K562 (cell line): ENCODE data around the gene KLHL22. TPM values are rescaled to one million over a fixed set of nuclear protein-coding genes. Genes with fewer than 3 reads are reported as not detected.

Source experiments
- CEBPG ChIP-seq, 3 experiments: fragments of 200-800 bp in 1 of 3; sonication (Bioruptor generic) in 1 of 3; sonication (generic) in 1 of 3; formaldehyde crosslinking in 1 of 3; IDR thresholded peaks in 2 of 3; conservative IDR thresholded peaks in 1 of 3; 2 replicates each; pipeline versions ENCODE4 v1.6.1 to v1.8.0; 2016 to 2022; ENCODE audit warnings: missing compliant biosample characterization in 2 of 3, missing genetic modification characterization in 2 of 3, mild to moderate bottlenecking in 1 of 3, missing genetic modification reagents in 1 of 3
- E2F5 ChIP-seq: sonication (generic); formaldehyde crosslinking; IDR thresholded peaks from 2 replicates; pipeline ENCODE4 v1.8.0; 2022; ENCODE audit warnings: mild to moderate bottlenecking, missing genetic modification reagents
- FOXP1 ChIP-seq: sonication (generic); formaldehyde crosslinking; IDR thresholded peaks from 2 replicates; pipeline ENCODE4 v1.8.0; 2022; ENCODE audit warnings: mild to moderate bottlenecking, missing genetic modification reagents
- GTF2A2 ChIP-seq: IDR thresholded peaks from 2 replicates; pipeline ENCODE4 v1.6.1; 2016; ENCODE audit warnings: mild to moderate bottlenecking, missing genetic modification characterization, missing compliant biosample characterization
- HSF4 ChIP-seq: fragments of 250-450 bp; sonication (Bioruptor Pico); IDR thresholded peaks from 2 replicates; pipeline ENCODE4 v2.1.2; 2022; ENCODE audit warnings: mild to moderate bottlenecking, moderate library complexity, borderline replicate concordance
- MED1 ChIP-seq: sonication (generic); formaldehyde crosslinking; IDR thresholded peaks from 2 replicates; pipeline ENCODE4 v1.8.1; 2023; ENCODE audit warnings: missing genetic modification reagents, borderline replicate concordance
- NR2C2 ChIP-seq, 2 experiments: fragments of 200-800 bp in 1 of 2; sonication (Bioruptor generic) in 1 of 2; sonication (generic) in 1 of 2; formaldehyde crosslinking in 1 of 2; IDR thresholded peaks; 2 replicates each; pipeline versions ENCODE4 v1.6.1 to v1.8.0; 2016 to 2022; ENCODE audit warnings: mild to moderate bottlenecking in 1 of 2, missing compliant biosample characterization in 1 of 2, missing genetic modification characterization in 1 of 2, missing genetic modification reagents in 1 of 2
- PURB ChIP-seq: sonication (generic); formaldehyde crosslinking; IDR thresholded peaks from 2 replicates; pipeline ENCODE4 v1.9.0; 2021; ENCODE audit warnings: low read depth, mild to moderate bottlenecking, missing genetic modification reagents
- SIX5 ChIP-seq, 2 experiments: IDR thresholded peaks; 2 replicates each; pipeline ENCODE4 v1.6.1; 2011; ENCODE audit warnings: low read length in 2 of 2, borderline replicate concordance in 1 of 2, low read depth in 1 of 2, mild to moderate bottlenecking in 1 of 2, moderate library complexity in 1 of 2; ENCODE audit not compliant: insufficient read depth in 1 of 2
- SP1 ChIP-seq: sonication (generic); formaldehyde crosslinking; IDR thresholded peaks from 2 replicates; pipeline ENCODE4 v1.8.1; 2022; ENCODE audit warnings: mild to moderate bottlenecking, missing genetic modification reagents
- SRF ChIP-seq, 2 experiments: fragments of 250-450, 450-650 bp in 1 of 2; sonication (Bioruptor Pico) in 1 of 2; sonication (generic) in 1 of 2; formaldehyde crosslinking; IDR thresholded peaks; 2 replicates each; pipeline versions ENCODE4 v1.5.0 to v1.5.1; 2020 to 2022; ENCODE audit warnings: mild to moderate bottlenecking in 1 of 2, missing genetic modification reagents in 1 of 2
- TBL1XR1 ChIP-seq, 2 experiments: IDR thresholded peaks; 2 replicates each; pipeline ENCODE4 v1.6.1; 2012; ENCODE audit warnings: improper control_type of control experiment in 2 of 2, low read length in 2 of 2, mild to moderate bottlenecking in 1 of 2
- USF2 ChIP-seq: sonication (generic); formaldehyde crosslinking; IDR thresholded peaks from 2 replicates; pipeline ENCODE4 v1.5.0; 2020; ENCODE audit warnings: missing genetic modification reagents
- XRCC5 ChIP-seq: fragments of 200-400 bp; formaldehyde crosslinking; IDR thresholded peaks from 2 replicates; pipeline ENCODE4 v1.6.1; 2017; ENCODE audit warnings: low read depth, mild to moderate bottlenecking, low read length
- ZBTB17 ChIP-seq: fragments of 450-650 bp; formaldehyde crosslinking; IDR thresholded peaks from 2 replicates; pipeline ENCODE4 v1.4.0; 2020; ENCODE audit warnings: mild to moderate bottlenecking
- ZBTB7A ChIP-seq: IDR thresholded peaks from 2 replicates; pipeline ENCODE4 v1.6.1; 2011; ENCODE audit warnings: low read depth, mild to moderate bottlenecking, low read length, moderate library complexity, borderline replicate concordance; ENCODE audit not compliant: control insufficient read depth
- ZC3H4 ChIP-seq: sonication (generic); formaldehyde crosslinking; IDR thresholded peaks from 2 replicates; pipeline ENCODE4 v1.9.0; 2021; ENCODE audit warnings: missing genetic modification reagents, borderline replicate concordance
- ZFP91 ChIP-seq: sonication (generic); formaldehyde crosslinking; IDR thresholded peaks from 2 replicates; pipeline ENCODE4 v1.8.0; 2022; ENCODE audit warnings: mild to moderate bottlenecking, missing genetic modification reagents
- ZNF146 ChIP-seq: IDR thresholded peaks from one replicate; pipeline ENCODE4 v1.6.1; 2018; ENCODE audit warnings: missing compliant biosample characterization; ENCODE audit not compliant: unreplicated experiment
- ZNF217 ChIP-seq: sonication (generic); formaldehyde crosslinking; IDR thresholded peaks from 2 replicates; pipeline ENCODE4 v1.8.0; 2022; ENCODE audit warnings: mild to moderate bottlenecking, missing genetic modification reagents
- ZNF431 ChIP-seq: sonication (generic); formaldehyde crosslinking; IDR thresholded peaks from 2 replicates; pipeline ENCODE4 v1.8.0; 2022; ENCODE audit warnings: mild to moderate bottlenecking, missing genetic modification reagents
- ZNF780A ChIP-seq: fragments of 250-450 bp; sonication (Bioruptor Pico); IDR thresholded peaks from 2 replicates; pipeline ENCODE4 v1.5.0; 2021; ENCODE audit warnings: mild to moderate bottlenecking
- polyA plus RNA-seq, 8 experiments: library from polyadenylated mRNA; depleted of rRNA in 4 of 8; stranded (reverse) in 5 of 8; unstranded in 3 of 8; fragments of >200 nt; fragmentation: Nextera tagmentation in 2 of 8; fragmentation: Illumina TruSeq in 1 of 8; extraction: Ambion mirVana in 2 of 8; extraction: Trizol in 1 of 8; gene quantifications; 2 replicates each; pipeline versions ENCODE4 v1.2.1 to v1.2.3, GENCODE V29; 2011 to 2014; ENCODE audit warnings: inconsistent platforms in 1 of 8, missing spikeins in 1 of 8
- total RNA-seq, 7 experiments: library from RNA; depleted of rRNA in 6 of 7; stranded (reverse); fragments of >200 nt in 6 of 7; fragmentation: Illumina TruSeq in 2 of 7; extraction: Trizol in 2 of 7; gene quantifications; 2 replicates each; pipeline versions ENCODE4 v1.2.1 to v1.2.3, GENCODE V29; 2011 to 2021; ENCODE audit warnings: low replicate concordance in 1 of 7

KLHL22 gene
- total and polyA plus RNA-seq, 9 of the 15 experiments (the other 6 are each of a cell fraction or from before 2014, with no cell fraction given), result 1.3 to 25.6 (median 15.2) TPM

GRCh38 chr22:20464912-20465758 is 30.5 kb downstream of the KLHL22 start (continued):
- TF ChIP-seq ZNF780A (CRISPR knock-in tag), result no peak
- TF ChIP-seq SRF (CRISPR knock-in tag; IDR thresholded peaks at IDR 0.05), result peak in 1 of 2 experiments; percentile 31; a peak in 1 of 4 replicates
- TF ChIP-seq GTF2A2 (tag), result no peak
- no peak for TF ChIP-seq HSF4 (CRISPR knock-in tag)
- peak in 1 of 2 experiments; percentile 21; a peak in 1 of 4 replicates for TF ChIP-seq SIX5 (IDR thresholded peaks at IDR 0.05; ENCODE audit: borderline replicate concordance in 1 of 2, insufficient read depth in 1 of 2, low read depth in 1 of 2, low read length in 2 of 2)
- TF ChIP-seq PURB, result 0 out of 2 replicates have a peak, but pooled peaks have one; percentile 24
- 0 out of 2 replicates have a peak, but pooled peaks have one; percentile 17 for TF ChIP-seq CEBPG (CRISPR knock-in tag; IDR thresholded peaks at IDR 0.05)
- no peak for TF ChIP-seq CEBPG (tag; conservative IDR thresholded peaks at IDR 0.05 in 1 of 2, IDR thresholded peaks at IDR 0.05 in 1 of 2)
- peak; percentile 71; the same call in 1 of the 2 replicates for TF ChIP-seq MED1 (CRISPR knock-in tag)
- peak in 1 of 2 experiments; percentile 1; a peak in 1 of 4 replicates for TF ChIP-seq TBL1XR1 (IDR thresholded peaks at IDR 0.05; ENCODE audit: low read length in 2 of 2)
- TF ChIP-seq FOXP1, result peak; percentile 0; the same call in 1 of the 2 replicates
- TF ChIP-seq ZNF431, result peak; percentile 64; the same call in 1 of the 2 replicates
- peak; percentile 43; the same call in 1 of the 2 replicates for TF ChIP-seq ZBTB7A
- peak; percentile 88 for TF ChIP-seq E2F5 (CRISPR knock-in tag)
- 0 out of 2 replicates have a peak, but pooled peaks have one; percentile 53 for TF ChIP-seq ZC3H4 (CRISPR knock-in tag)
- no peak for TF ChIP-seq USF2
- TF ChIP-seq ZFP91 (CRISPR knock-in tag), result 0 out of 2 replicates have a peak, but pooled peaks have one; percentile 18
- TF ChIP-seq ZBTB17 (CRISPR knock-in tag), result no peak
- no peak for TF ChIP-seq ZNF146 (CRISPR knock-in tag)
- TF ChIP-seq SP1 (CRISPR knock-in tag), result peak; percentile 52; the same call in 1 of the 2 replicates
- TF ChIP-seq ZNF217, result 0 out of 2 replicates have a peak, but pooled peaks have one; percentile 31
- TF ChIP-seq NR2C2 (CRISPR knock-in tag; IDR thresholded peaks at IDR 0.05), result peak; percentile 39; the same call in 1 of the 2 replicates
- no peak for TF ChIP-seq NR2C2 (tag; IDR thresholded peaks at IDR 0.05)
- 0 out of 2 replicates have a peak, but pooled peaks have one; percentile 25 for TF ChIP-seq XRCC5
